Neural cell (in vitro differentiated cells): ENCODE data around the gene CEP128.

Experiments
- CTCF ChIP-seq: fragments of 450-650 bp; IDR thresholded peaks from 2 replicates; pipeline ENCODE4 v1.5.1; 2014; ENCODE audit warnings: antibody characterized with exemption, mild to moderate bottlenecking, moderate library complexity; ENCODE audit not compliant: poor library complexity, severe bottlenecking
- EP300 ChIP-seq: fragments of 450-650 bp; conservative IDR thresholded peaks from 2 replicates; pipeline ENCODE4 v1.6.1; 2014; ENCODE audit warnings: antibody characterized with exemption, mild to moderate bottlenecking, moderate library complexity; ENCODE audit not compliant: poor library complexity, severe bottlenecking
- EZH2 ChIP-seq: fragments of 200-600, 300-800 bp; shearing (Covaris generic), sonication (generic); IDR thresholded peaks from 2 replicates; pipeline ENCODE4 v1.6.1; 2014; ENCODE audit warnings: antibody characterized with exemption, low read length, borderline replicate concordance, mild to moderate bottlenecking; ENCODE audit not compliant: insufficient read depth, poor library complexity, severe bottlenecking
- MXI1 ChIP-seq: fragments of 450-650 bp; conservative IDR thresholded peaks from 2 replicates; pipeline ENCODE4 v1.6.1; 2014; ENCODE audit warnings: antibody characterized with exemption, mild to moderate bottlenecking; ENCODE audit not compliant: poor library complexity, severe bottlenecking
- POLR2AphosphoS5 ChIP-seq: IDR thresholded peaks from 2 replicates; pipeline ENCODE4 v1.6.1; 2012
- RAD21 ChIP-seq: fragments of 450-650 bp; conservative IDR thresholded peaks from 2 replicates; pipeline ENCODE4 v1.6.1; 2014; ENCODE audit warnings: antibody characterized with exemption, mild to moderate bottlenecking, moderate library complexity
- SMC3 ChIP-seq: fragments of 450-650 bp; conservative IDR thresholded peaks from 2 replicates; pipeline ENCODE4 v1.6.1; 2014; ENCODE audit warnings: antibody characterized with exemption, mild to moderate bottlenecking, moderate library complexity; ENCODE audit not compliant: poor library complexity
- TAF1 ChIP-seq: IDR thresholded peaks from 2 replicates; pipeline ENCODE4 v1.6.1; 2012; ENCODE audit warnings: low read depth
- TF ChIP-seq, protein P1 (sequence below): IDR thresholded peaks from 2 replicates; pipeline ENCODE4 v1.6.1; 2012; ENCODE audit warnings: borderline replicate concordance

GRCh38 chr14:80519002-80519401 lies 422.5 kb downstream of the CEP128 start:
- TF ChIP-seq CTCF (no peak), POLR2AphosphoS5 (no peak), EP300 (no peak), EZH2 (no peak), MXI1 (no peak), TAF1 (no peak), RAD21 (no peak), SMC3 (no peak)
- TF ChIP-seq, protein P1, sequence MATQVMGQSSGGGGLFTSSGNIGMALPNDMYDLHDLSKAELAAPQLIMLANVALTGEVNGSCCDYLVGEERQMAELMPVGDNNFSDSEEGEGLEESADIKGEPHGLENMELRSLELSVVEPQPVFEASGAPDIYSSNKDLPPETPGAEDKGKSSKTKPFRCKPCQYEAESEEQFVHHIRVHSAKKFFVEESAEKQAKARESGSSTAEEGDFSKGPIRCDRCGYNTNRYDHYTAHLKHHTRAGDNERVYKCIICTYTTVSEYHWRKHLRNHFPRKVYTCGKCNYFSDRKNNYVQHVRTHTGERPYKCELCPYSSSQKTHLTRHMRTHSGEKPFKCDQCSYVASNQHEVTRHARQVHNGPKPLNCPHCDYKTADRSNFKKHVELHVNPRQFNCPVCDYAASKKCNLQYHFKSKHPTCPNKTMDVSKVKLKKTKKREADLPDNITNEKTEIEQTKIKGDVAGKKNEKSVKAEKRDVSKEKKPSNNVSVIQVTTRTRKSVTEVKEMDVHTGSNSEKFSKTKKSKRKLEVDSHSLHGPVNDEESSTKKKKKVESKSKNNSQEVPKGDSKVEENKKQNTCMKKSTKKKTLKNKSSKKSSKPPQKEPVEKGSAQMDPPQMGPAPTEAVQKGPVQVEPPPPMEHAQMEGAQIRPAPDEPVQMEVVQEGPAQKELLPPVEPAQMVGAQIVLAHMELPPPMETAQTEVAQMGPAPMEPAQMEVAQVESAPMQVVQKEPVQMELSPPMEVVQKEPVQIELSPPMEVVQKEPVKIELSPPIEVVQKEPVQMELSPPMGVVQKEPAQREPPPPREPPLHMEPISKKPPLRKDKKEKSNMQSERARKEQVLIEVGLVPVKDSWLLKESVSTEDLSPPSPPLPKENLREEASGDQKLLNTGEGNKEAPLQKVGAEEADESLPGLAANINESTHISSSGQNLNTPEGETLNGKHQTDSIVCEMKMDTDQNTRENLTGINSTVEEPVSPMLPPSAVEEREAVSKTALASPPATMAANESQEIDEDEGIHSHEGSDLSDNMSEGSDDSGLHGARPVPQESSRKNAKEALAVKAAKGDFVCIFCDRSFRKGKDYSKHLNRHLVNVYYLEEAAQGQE = no peak
